Stimulated activated CD8-positive, alpha-beta memory T cell treated with anti-CD3 and anti-CD28 coated beads, Interleukin-2, amount 100 ng/mL, for 48 hours (primary cell): ENCODE measurements around the gene AKR7A3.
"Not testable (repeated sequence)": the region's sequence is repeated elsewhere in the genome, so short reads cannot be mapped to it uniquely, and the experiment has no call there.

Experiments used
- DNase-seq, 2 donors: peaks; one replicate each; pipeline ENCODE4 v3.0.0-alpha.2; 2020; ENCODE audit warnings: low read depth in 2 of 2

The AKR7A3 gene

GRCh38 chr1:19287436-19288185, 959 bp downstream of the AKR7A3 start:
- DNase-seq, result no peak

- not testable (repeated sequence) for DNase-seq
Measured at GRCh38 chr1:19285807-19286206, 2.8 kb downstream of the AKR7A3 start.

GRCh38 chr1:19285366-19285765, 3.2 kb downstream of the AKR7A3 start:
- DNase-seq, result not testable (repeated sequence)

- DNase-seq, result no peak
Measured at GRCh38 chr1:19284881-19285280, 3.7 kb downstream of the AKR7A3 start.

GRCh38 chr1:19283891-19284290, 4.7 kb downstream of the AKR7A3 start:
- no peak for DNase-seq

- no peak for DNase-seq
Measured at GRCh38 chr1:19274636-19275035, 13.9 kb downstream of the AKR7A3 start.

- DNase-seq, result not testable (repeated sequence)
Measured at GRCh38 chr1:19273844-19274531, 14.6 kb downstream of the AKR7A3 start.

- no peak for DNase-seq
Measured at GRCh38 chr1:19273106-19273843, 15.3 kb downstream of the AKR7A3 start.

- no peak for DNase-seq
Measured at GRCh38 chr1:19272064-19272463, 16.5 kb downstream of the AKR7A3 start.

- DNase-seq, result not testable (repeated sequence)
Measured at GRCh38 chr1:19270343-19270730, 18.2 kb downstream of the AKR7A3 start.

- DNase-seq, result not testable (repeated sequence)
Measured at GRCh38 chr1:19269427-19270342, 18.9 kb downstream of the AKR7A3 start.

GRCh38 chr1:19268445-19268844, 20.1 kb downstream of the AKR7A3 start:
- no peak for DNase-seq

GRCh38 chr1:19262744-19263143, 25.8 kb downstream of the AKR7A3 start:
- DNase-seq, result no peak

GRCh38 chr1:19262047-19262446, 26.5 kb downstream of the AKR7A3 start:
- DNase-seq, result no peak

GRCh38 chr1:19260211-19261138, 28.1 kb downstream of the AKR7A3 start:
- DNase-seq, result no peak

GRCh38 chr1:19258353-19258752, 30.2 kb downstream of the AKR7A3 start:
- DNase-seq, result no peak

- DNase-seq, result no peak
Measured at GRCh38 chr1:19257178-19257914, 31.2 kb downstream of the AKR7A3 start.

GRCh38 chr1:19256301-19256700, 32.3 kb downstream of the AKR7A3 start:
- not testable (repeated sequence) for DNase-seq

GRCh38 chr1:19255288-19255687, 33.3 kb downstream of the AKR7A3 start:
- no peak for DNase-seq

- no peak for DNase-seq
Measured at GRCh38 chr1:19254416-19254815, 34.2 kb downstream of the AKR7A3 start.
